ENCODE data around the gene TBC1D22A.

TBC1D22A gene

GRCh38 chr22:47157486-47158270 is 395.2 kb downstream of the TBC1D22A start:
- no peak for DNase-seq (ENCODE audit: low read depth)
- TF ChIP-seq CTCF (IDR thresholded peaks at IDR 0.05; ENCODE audit: control insufficient read depth, extremely low read depth, insufficient read depth), result no peak
- no peak overlapping the region for H3K4me3 ChIP-seq (ENCODE audit: low read depth, low read length)

GRCh38 chr22:47158457-47158856 is 396.0 kb downstream of the TBC1D22A start:
- TF ChIP-seq CTCF (IDR thresholded peaks at IDR 0.05; ENCODE audit: control insufficient read depth, extremely low read depth, insufficient read depth), result no peak
- no peak for DNase-seq (ENCODE audit: low read depth)
- no peak overlapping the region for H3K4me3 ChIP-seq (ENCODE audit: low read depth, low read length)

GRCh38 chr22:47159592-47159991 is 397.1 kb downstream of the TBC1D22A start:
- TF ChIP-seq CTCF (IDR thresholded peaks at IDR 0.05; ENCODE audit: control insufficient read depth, extremely low read depth, insufficient read depth), result no peak
- DNase-seq (ENCODE audit: low read depth), result no peak
- H3K4me3 ChIP-seq (ENCODE audit: low read depth, low read length), result no peak overlapping the region

- no peak for DNase-seq (ENCODE audit: low read depth)
- no peak overlapping the region for H3K4me3 ChIP-seq (ENCODE audit: low read depth, low read length)
- no peak for TF ChIP-seq CTCF (IDR thresholded peaks at IDR 0.05; ENCODE audit: control insufficient read depth, extremely low read depth, insufficient read depth)
Observed at GRCh38 chr22:47160141-47160541, 397.7 kb downstream of the TBC1D22A start.

- H3K4me3 ChIP-seq (ENCODE audit: low read depth, low read length), result no peak overlapping the region
- no peak for DNase-seq (ENCODE audit: low read depth)
- TF ChIP-seq CTCF (IDR thresholded peaks at IDR 0.05; ENCODE audit: control insufficient read depth, extremely low read depth, insufficient read depth), result no peak
Observed at GRCh38 chr22:47160781-47161520, 398.5 kb downstream of the TBC1D22A start.

GRCh38 chr22:47161631-47162030 is 399.2 kb downstream of the TBC1D22A start:
- no peak overlapping the region for H3K4me3 ChIP-seq (ENCODE audit: low read depth, low read length)
- no peak for TF ChIP-seq CTCF (IDR thresholded peaks at IDR 0.05; ENCODE audit: control insufficient read depth, extremely low read depth, insufficient read depth)
- DNase-seq (ENCODE audit: low read depth), result no peak
